ENCODE results near the gene STXBP6.

The STXBP6 gene

DNA sequence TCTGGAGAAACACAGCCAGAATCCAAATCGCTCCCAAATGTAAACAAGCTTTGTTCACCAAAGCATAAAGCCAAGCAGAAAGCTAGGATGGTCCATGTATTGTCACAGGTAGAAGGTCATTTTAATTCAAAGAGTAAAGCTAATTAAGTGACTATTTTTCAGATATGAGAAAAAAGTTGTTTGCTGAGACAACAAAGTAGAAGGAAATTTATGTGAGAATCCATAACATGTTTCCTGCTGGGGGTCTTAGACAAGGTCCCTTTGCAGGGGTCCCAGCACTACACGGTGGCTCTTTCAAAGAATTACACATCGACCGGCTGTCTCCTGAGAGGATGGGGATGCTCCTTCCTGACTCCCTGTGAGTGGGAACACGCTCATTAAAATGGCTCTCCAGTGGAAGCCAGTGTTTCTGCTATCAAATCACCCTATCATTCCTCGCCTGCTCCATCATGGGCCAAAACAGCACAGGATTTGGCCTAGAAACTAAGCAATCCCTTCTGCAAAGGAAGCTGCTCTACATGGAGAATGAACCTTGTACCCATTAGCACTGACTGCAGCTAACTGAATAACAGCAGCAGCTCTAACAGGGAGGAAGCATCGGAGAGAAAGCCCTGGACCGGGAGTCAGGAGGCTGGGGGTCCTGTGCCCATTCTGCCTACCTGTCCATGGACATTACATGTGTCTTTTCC, 175.3 kb downstream of the STXBP6 start:
- TF ChIP-seq, protein P1, sequence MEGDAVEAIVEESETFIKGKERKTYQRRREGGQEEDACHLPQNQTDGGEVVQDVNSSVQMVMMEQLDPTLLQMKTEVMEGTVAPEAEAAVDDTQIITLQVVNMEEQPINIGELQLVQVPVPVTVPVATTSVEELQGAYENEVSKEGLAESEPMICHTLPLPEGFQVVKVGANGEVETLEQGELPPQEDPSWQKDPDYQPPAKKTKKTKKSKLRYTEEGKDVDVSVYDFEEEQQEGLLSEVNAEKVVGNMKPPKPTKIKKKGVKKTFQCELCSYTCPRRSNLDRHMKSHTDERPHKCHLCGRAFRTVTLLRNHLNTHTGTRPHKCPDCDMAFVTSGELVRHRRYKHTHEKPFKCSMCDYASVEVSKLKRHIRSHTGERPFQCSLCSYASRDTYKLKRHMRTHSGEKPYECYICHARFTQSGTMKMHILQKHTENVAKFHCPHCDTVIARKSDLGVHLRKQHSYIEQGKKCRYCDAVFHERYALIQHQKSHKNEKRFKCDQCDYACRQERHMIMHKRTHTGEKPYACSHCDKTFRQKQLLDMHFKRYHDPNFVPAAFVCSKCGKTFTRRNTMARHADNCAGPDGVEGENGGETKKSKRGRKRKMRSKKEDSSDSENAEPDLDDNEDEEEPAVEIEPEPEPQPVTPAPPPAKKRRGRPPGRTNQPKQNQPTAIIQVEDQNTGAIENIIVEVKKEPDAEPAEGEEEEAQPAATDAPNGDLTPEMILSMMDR (IDR thresholded peaks at IDR 0.05; ENCODE audit: low read depth, low read length, missing control alignments): no peak
- in situ Hi-C loops (cut with HindIII; ENCODE audit: low pct_ligation_motif_present, low sequenced_read_pairs): no loop called here
- Histone ChIP-seq H3K27me3 (replicated peaks) (no peaks in the 10 kb centered on the region), H3K27ac (no peak overlapping the region), H3K4me3 (ENCODE audit: low read depth, low read length) (no peak overlapping the region), H3K36me3 (replicated peaks) (no peaks in the 10 kb centered on the region)
- no peak for DNase-seq

DNA sequence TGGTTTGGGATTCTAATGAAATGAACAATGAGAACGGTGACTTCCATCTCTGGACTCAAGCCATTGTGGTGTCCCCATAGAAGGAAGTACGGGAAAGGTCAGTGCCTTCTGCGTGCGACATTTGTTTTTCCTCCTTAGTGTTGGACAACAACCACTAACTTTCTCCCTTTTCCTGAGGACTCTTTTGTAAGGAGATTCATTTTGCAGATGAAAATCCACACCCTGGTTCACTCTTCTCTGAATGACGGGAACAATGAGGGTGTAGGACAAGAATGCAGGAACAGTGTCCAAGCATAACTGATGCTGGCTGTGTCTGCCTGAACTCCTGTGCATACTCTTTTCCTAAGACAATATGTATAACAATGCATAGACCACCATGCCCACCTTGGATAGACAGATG, 176.4 kb downstream of the STXBP6 start:
- no peaks in the 10 kb centered on the region for H3K27me3 ChIP-seq (replicated peaks)
- TF ChIP-seq, protein P1 (IDR thresholded peaks at IDR 0.05; ENCODE audit: low read depth, low read length, missing control alignments): no peak
- no peaks in the 10 kb centered on the region for H3K36me3 ChIP-seq (replicated peaks)
- DNase-seq: no peak
- no peak overlapping the region for H3K4me3 ChIP-seq (ENCODE audit: low read depth, low read length)
- no peak overlapping the region for H3K27ac ChIP-seq
- in situ Hi-C loops (cut with HindIII; ENCODE audit: low pct_ligation_motif_present, low sequenced_read_pairs): no loop called here

DNA sequence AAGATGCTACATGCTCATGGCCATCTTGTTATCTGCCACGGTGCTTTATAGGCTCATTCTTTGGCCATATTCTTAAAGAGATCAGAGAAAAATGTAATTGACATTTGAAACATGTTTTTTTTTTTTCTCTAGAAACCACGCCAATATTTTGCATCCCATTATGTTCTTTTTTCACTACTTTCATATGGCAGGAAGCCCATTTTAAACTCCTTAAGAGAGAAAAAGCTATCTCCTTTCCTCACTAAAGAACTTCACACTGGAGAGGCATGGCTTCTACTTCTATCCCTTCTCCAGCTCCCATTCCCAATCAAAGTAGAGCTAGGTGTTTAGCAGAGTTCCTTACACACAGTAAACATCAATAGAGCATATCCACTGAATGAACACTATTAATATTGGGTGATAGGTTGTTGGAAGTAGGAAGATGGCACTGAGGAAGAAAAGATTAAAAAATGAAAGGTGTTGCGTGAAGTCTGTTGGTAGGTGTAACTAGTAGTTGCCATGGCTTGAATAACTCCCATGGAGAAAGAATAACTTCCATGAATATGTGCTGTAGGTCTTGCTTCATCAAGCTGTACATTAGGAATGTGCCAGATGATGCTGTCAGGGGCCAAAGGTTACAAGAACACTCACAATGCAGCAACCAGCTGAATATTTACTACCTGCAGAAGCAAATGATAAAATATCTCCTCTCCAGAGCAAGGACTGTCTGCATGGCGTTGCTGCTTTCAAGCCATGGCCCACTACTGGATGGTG, 178.8 kb downstream of the STXBP6 start:
- no peak for DNase-seq
- in situ Hi-C loops (cut with HindIII; ENCODE audit: low pct_ligation_motif_present, low sequenced_read_pairs): no loop called here
- TF ChIP-seq, protein P1 (IDR thresholded peaks at IDR 0.05; ENCODE audit: low read depth, low read length, missing control alignments): no peak
- Histone ChIP-seq H3K27ac (no peak overlapping the region), H3K4me3 (ENCODE audit: low read depth, low read length) (no peak overlapping the region), H3K27me3 (replicated peaks) (no peaks in the 10 kb centered on the region), H3K36me3 (replicated peaks) (no peaks in the 10 kb centered on the region)

DNA sequence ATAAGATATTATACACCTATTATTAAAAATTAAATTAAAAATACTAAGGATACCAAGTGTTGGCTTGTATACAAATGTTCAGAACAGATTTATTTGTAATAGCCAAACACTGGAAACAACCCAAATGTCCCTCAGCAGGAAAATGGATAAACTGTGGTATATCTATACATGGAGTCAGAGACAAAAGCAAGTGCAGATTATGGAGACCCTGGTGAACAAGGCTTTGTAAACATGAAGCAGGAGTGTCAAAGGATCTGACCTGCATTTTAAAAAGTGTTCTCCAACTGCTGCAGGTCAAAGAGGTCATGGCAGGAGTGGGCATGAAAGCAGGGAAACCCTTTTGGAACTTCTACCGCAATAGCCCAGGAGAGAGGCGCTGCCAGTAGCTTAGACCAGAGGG, 181.6 kb downstream of the STXBP6 start:
- DNase-seq: no peak
- H3K27me3 ChIP-seq (replicated peaks): no peaks in the 10 kb centered on the region
- no peak overlapping the region for H3K27ac ChIP-seq
- no peaks in the 10 kb centered on the region for H3K36me3 ChIP-seq (replicated peaks)
- no peak overlapping the region for H3K4me3 ChIP-seq (ENCODE audit: low read depth, low read length)
- TF ChIP-seq, protein P1 (IDR thresholded peaks at IDR 0.05; ENCODE audit: low read depth, low read length, missing control alignments): no peak
- in situ Hi-C loops (cut with HindIII; ENCODE audit: low pct_ligation_motif_present, low sequenced_read_pairs): no loop called here

DNA sequence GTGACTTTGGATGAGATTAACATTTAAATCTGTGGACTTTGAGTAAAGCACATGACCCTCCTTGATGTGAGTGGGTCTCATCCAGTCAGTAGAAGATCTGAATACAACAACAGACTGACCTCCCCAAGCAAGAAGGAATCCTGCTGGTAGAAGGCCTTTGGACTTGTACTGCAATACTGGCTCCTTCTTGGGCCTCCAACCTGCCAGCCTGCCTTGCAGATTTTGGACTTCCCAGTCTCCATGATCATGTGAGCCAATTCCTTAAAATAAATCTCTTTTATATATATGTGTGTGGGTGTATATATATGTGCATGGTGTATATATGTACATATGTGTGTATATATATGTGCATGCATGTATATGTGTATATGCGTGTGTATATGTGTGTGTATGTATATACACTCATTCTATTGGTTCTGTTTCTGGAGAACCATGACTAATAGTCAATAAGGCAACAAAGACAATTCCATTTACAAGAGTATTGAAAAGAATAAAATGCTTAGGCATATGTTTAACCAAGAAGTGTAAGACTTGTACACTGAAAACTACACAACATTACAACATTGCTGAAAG, 183.8 kb downstream of the STXBP6 start:
- H3K27ac ChIP-seq: no peak overlapping the region
- in situ Hi-C loops (cut with HindIII; ENCODE audit: low pct_ligation_motif_present, low sequenced_read_pairs): no loop called here
- no peak overlapping the region for H3K4me3 ChIP-seq (ENCODE audit: low read depth, low read length)
- DNase-seq: no peak
- TF ChIP-seq, protein P1 (IDR thresholded peaks at IDR 0.05; ENCODE audit: low read depth, low read length, missing control alignments): no peak
- no peaks in the 10 kb centered on the region for H3K36me3 ChIP-seq (replicated peaks)
- no peaks in the 10 kb centered on the region for H3K27me3 ChIP-seq (replicated peaks)
